Osteocyte (in vitro differentiated cells): Measurements from ENCODE around the gene MACC1. TPM values are rescaled to one million over a fixed set of nuclear protein-coding genes. Genes with fewer than 3 reads are reported as not detected.

Experiments used
- DNase-seq: peaks from one replicate; pipeline ENCODE4 v3.0.0; 2021; ENCODE audit warnings: mixed read lengths; ENCODE audit not compliant: unreplicated experiment; ENCODE audit errors: extremely low spot score
- H3K27ac Mint-ChIP-seq: one replicate; pipeline ENCODE4 v1.8.0; 2021; ENCODE audit warnings: mild to moderate bottlenecking, mixed read lengths; ENCODE audit not compliant: unreplicated experiment
- H3K27me3 Mint-ChIP-seq: one replicate; pipeline ENCODE4 v1.8.0; 2021; ENCODE audit warnings: mixed read lengths; ENCODE audit not compliant: unreplicated experiment
- H3K36me3 Mint-ChIP-seq: one replicate; pipeline ENCODE4 v1.8.0; 2021; ENCODE audit warnings: mixed read lengths; ENCODE audit not compliant: unreplicated experiment
- H3K4me1 Mint-ChIP-seq: one replicate; pipeline ENCODE4 v1.8.0; 2021; ENCODE audit warnings: mixed read lengths; ENCODE audit not compliant: unreplicated experiment
- H3K4me3 Mint-ChIP-seq: one replicate; pipeline ENCODE4 v1.8.0; 2021; ENCODE audit warnings: mild to moderate bottlenecking, moderate library complexity, mixed read lengths; ENCODE audit not compliant: unreplicated experiment
- H3K9me3 Mint-ChIP-seq: one replicate; pipeline ENCODE4 v1.8.0; 2021; ENCODE audit warnings: mixed read lengths; ENCODE audit not compliant: unreplicated experiment
- CTCF ChIP-seq: fragments of 200-600 bp; sonication (generic); IDR thresholded peaks from 2 replicates; pipeline ENCODE4 v1.5.0; 2021; ENCODE audit warnings: antibody characterized with exemption, mild to moderate bottlenecking, moderate library complexity
- total RNA-seq: library from RNA; stranded (reverse); gene quantifications from 2 replicates; pipeline ENCODE4 v1.2.1, GENCODE V29; 2021

Gene MACC1
- total RNA-seq, 1 donor from 2014 or later = not detected

DNA sequence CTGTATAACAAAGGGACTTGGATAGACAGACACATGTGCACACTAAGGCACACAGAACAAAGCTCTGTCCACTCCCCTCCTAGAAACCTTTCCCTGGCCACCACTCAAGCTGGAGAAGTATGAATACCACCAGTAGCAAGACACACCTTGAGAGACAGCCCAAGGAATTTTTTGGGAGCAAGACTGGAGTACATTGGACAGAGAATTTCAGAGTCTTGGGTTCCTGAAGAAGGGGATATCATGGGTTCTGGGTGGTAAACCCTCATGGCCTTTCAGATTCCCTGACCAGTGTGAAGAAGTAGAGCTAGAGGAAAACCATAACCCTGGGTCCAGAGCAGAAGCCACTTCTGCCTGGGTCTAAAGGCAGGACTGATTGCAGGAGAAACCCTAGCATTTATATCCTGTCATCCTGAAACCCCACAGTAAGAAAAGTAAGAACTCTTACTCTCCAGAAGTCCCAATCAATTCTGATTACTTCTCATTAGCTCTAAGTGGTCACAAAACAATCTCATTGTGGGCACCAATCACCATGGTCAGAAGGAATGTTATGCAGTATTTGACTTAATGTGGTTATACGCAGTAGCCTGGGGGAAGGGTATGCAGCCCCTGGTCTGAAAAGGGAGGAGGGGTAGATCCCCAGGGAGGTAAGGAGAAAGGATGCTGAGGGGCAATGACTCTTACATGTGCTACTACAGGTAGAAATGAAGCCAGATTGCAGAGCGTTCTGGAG lies 20.4 kb upstream of the MACC1 start:
- TF ChIP-seq CTCF = no peak
- Mint-ChIP-seq H3K4me1 (peaks cover 19% of the 10 kb centered on the region), H3K27ac (no peak overlapping the region)

GRCh38 chr7:20236790-20237189 lies 19.6 kb upstream of the MACC1 start:
- no peak for TF ChIP-seq CTCF
- H3K4me1 Mint-ChIP-seq = peaks cover 17% of the 10 kb centered on the region
- H3K27me3 Mint-ChIP-seq = no peaks in the 10 kb centered on the region
- H3K27ac Mint-ChIP-seq = no peak overlapping the region
- H3K4me3 Mint-ChIP-seq = no peak overlapping the region
- H3K9me3 Mint-ChIP-seq = no peaks in the 10 kb centered on the region
- no peak for DNase-seq
- H3K36me3 Mint-ChIP-seq = no peaks in the 10 kb centered on the region

More for the DNA sequence above, 20.4 kb upstream of the MACC1 start:
- Mint-ChIP-seq H3K27me3 (no peaks in the 10 kb centered on the region), H3K36me3 (no peaks in the 10 kb centered on the region), H3K4me3 (no peak overlapping the region), H3K9me3 (no peaks in the 10 kb centered on the region)
- no peak for DNase-seq

DNA sequence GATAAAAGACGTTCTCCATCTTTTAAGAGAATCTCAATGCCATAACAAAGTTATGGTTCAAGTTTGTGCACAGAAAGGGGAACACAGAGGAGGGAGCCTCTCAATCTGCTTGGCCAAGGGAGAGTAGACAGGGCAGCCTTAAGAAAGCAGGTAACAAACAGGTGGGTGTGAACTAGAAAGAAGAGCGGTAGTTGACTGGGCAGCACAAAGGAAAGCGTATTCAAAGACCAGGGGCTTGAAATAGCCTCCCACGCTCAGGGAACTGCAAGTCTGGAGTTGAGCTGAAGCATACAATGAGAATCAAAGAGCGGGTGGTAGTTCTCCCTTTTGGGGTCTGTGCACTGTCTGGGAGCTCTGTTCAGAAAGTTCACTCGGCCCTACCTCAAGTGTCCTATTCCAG lies 18.9 kb upstream of the MACC1 start:
- Mint-ChIP-seq H3K36me3 (no peaks in the 10 kb centered on the region), H3K27ac (no peak overlapping the region), H3K4me1 (peaks cover 11% of the 10 kb centered on the region), H3K9me3 (no peaks in the 10 kb centered on the region), H3K4me3 (no peak overlapping the region), H3K27me3 (no peaks in the 10 kb centered on the region)
- TF ChIP-seq CTCF = no peak
- DNase-seq = no peak

DNA sequence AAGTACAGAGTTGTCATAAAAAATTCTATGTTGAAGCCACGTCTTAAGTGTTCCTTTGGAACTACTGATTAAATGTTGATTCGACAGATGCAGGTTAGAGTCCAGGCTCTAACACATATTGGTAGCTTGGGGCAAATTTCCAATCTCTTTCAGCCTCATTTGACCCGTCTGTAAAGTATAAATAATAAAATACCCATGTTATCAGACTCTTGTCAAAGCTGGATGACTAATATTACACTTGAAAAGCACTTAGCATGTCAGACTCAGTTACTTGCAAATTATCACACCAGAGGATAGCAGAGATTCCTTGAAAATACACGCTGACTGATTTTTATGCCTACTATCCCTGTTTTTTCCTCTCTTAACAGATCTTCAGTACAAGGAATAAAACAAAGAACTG lies 18.1 kb upstream of the MACC1 start:
- DNase-seq = no peak
- Mint-ChIP-seq H3K4me3 (no peak overlapping the region), H3K27ac (no peak overlapping the region), H3K36me3 (no peaks in the 10 kb centered on the region), H3K9me3 (no peaks in the 10 kb centered on the region), H3K27me3 (no peaks in the 10 kb centered on the region), H3K4me1 (peaks cover 12% of the 10 kb centered on the region)
- no peak for TF ChIP-seq CTCF

DNA sequence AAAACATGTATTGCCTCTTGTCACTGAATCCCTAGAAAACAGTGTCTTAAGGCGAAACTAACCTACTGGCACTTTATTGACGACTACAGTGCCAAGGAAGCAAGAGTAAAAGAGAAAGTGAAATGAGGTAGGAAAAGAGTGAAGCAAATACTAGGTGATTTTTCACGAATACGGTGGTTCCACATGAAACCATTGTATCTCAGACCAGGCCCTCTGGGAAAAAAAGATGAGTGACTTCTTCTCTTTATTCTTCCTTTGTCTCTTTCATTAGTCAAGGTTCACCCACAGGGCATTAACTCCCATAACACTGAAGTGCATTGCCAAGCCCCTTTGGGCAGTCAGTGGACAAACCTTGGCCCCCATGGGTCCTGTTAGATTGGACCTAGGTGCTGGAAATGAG lies 16.2 kb upstream of the MACC1 start:
- no peak overlapping the region for H3K27ac Mint-ChIP-seq
- no peaks in the 10 kb centered on the region for H3K36me3 Mint-ChIP-seq
- DNase-seq = no peak
- H3K9me3 Mint-ChIP-seq = no peaks in the 10 kb centered on the region
- no peak for TF ChIP-seq CTCF
- H3K27me3 Mint-ChIP-seq = no peaks in the 10 kb centered on the region
- H3K4me1 Mint-ChIP-seq = peaks cover 16% of the 10 kb centered on the region
- no peak overlapping the region for H3K4me3 Mint-ChIP-seq
